Cardiac muscle cell (in vitro differentiated cells and primary cell): ENCODE results near the gene DUSP16. TPM values are rescaled to one million over a fixed set of nuclear protein-coding genes. Genes with fewer than 3 reads are reported as not detected.

Experiments used
- DNase-seq, 2 donors: peaks; one replicate each; pipeline versions ENCODE4 v3.0.0 to v3.0.0-alpha.2; 2010 to 2017; ENCODE audit warnings: low read depth in 1 of 2, low spot score in 1 of 2
- H3K27ac ChIP-seq: fragments of 200-600 bp; sonication (generic); 2 replicates; pipeline ENCODE4 v1.5.1; 2016
- H3K27me3 ChIP-seq: fragments of 200-600 bp; sonication (generic); 2 replicates; pipeline ENCODE4 v1.6.0; 2016; ENCODE audit warnings: control low read depth
- H3K36me3 ChIP-seq: fragments of 200-600 bp; sonication (generic); 2 replicates; pipeline ENCODE4 v1.5.1; 2016; ENCODE audit warnings: control low read depth
- H3K4me1 ChIP-seq: fragments of 200-600 bp; sonication (generic); 2 replicates; pipeline ENCODE4 v1.8.1; 2017; ENCODE audit warnings: low read depth, mild to moderate bottlenecking, mixed run types
- H3K4me3 ChIP-seq: fragments of 200-600 bp; sonication (generic); 2 replicates; pipeline ENCODE4 v1.5.1; 2016; ENCODE audit warnings: mild to moderate bottlenecking
- H3K9me3 ChIP-seq: fragments of 200-600 bp; sonication (generic); 2 replicates; pipeline ENCODE4 v1.5.1; 2017; ENCODE audit warnings: low read depth, mild to moderate bottlenecking, control low read depth
- CTCF ChIP-seq: IDR thresholded peaks from 2 replicates; pipeline ENCODE4 v1.5.1; 2012; ENCODE audit warnings: low read depth, mild to moderate bottlenecking, low read length
- polyA plus RNA-seq: library from polyadenylated mRNA; unstranded; fragments of >200 nt; fragmentation: Nextera tagmentation; extraction: Ambion mirVana; gene quantifications from 2 replicates; pipeline ENCODE4 v1.2.1, GENCODE V29; 2016
- total RNA-seq: library from RNA; depleted of rRNA; stranded (reverse); fragments of >200 nt; gene quantifications from 2 replicates; pipeline ENCODE4 v1.2.3, GENCODE V29; 2016

The DUSP16 gene
- total and polyA plus RNA-seq, 2 experiments from 2014 or later, result 5.9 to 28.1 TPM

GRCh38 chr12:12495536-12495935 lies 67.1 kb downstream of the DUSP16 start:
- Histone ChIP-seq H3K9me3 (no peaks in the 10 kb centered on the region), H3K4me3 (no peak overlapping the region), H3K27ac (no peak overlapping the region), H3K4me1 (no peaks in the 10 kb centered on the region), H3K36me3 (peaks cover 2% of the 10 kb centered on the region), H3K27me3 (no peaks in the 10 kb centered on the region)
- no peak for TF ChIP-seq CTCF
- DNase-seq, result no peak

- H3K4me3 ChIP-seq, result no peak overlapping the region
- H3K4me1 ChIP-seq, result no peaks in the 10 kb centered on the region
- no peaks in the 10 kb centered on the region for H3K9me3 ChIP-seq
- H3K36me3 ChIP-seq, result no peaks in the 10 kb centered on the region
- DNase-seq, result no peak
- no peak overlapping the region for H3K27ac ChIP-seq
- no peak for TF ChIP-seq CTCF
- no peaks in the 10 kb centered on the region for H3K27me3 ChIP-seq
Observed at GRCh38 chr12:12492547-12492946, 70.1 kb downstream of the DUSP16 start.

- H3K27ac ChIP-seq, result no peak overlapping the region
- no peaks in the 10 kb centered on the region for H3K27me3 ChIP-seq
- H3K4me3 ChIP-seq, result no peak overlapping the region
- no peak for TF ChIP-seq CTCF
- H3K4me1 ChIP-seq, result no peaks in the 10 kb centered on the region
- DNase-seq, result no peak
- no peaks in the 10 kb centered on the region for H3K9me3 ChIP-seq
- H3K36me3 ChIP-seq, result no peaks in the 10 kb centered on the region
Observed at GRCh38 chr12:12491606-12492005, 71.1 kb downstream of the DUSP16 start.

GRCh38 chr12:12488823-12489550 lies 73.7 kb downstream of the DUSP16 start:
- Histone ChIP-seq H3K36me3 (peaks cover 4% of the 10 kb centered on the region), H3K9me3 (no peaks in the 10 kb centered on the region), H3K4me1 (no peaks in the 10 kb centered on the region), H3K27ac (no peak overlapping the region), H3K4me3 (no peak overlapping the region), H3K27me3 (no peaks in the 10 kb centered on the region)
- no peak for TF ChIP-seq CTCF
- DNase-seq, result no peak

- peaks cover 4% of the 10 kb centered on the region for H3K36me3 ChIP-seq
- no peak for DNase-seq
- TF ChIP-seq CTCF, result no peak
- H3K9me3 ChIP-seq, result no peaks in the 10 kb centered on the region
- no peak overlapping the region for H3K4me3 ChIP-seq
- H3K27me3 ChIP-seq, result no peaks in the 10 kb centered on the region
- H3K27ac ChIP-seq, result no peak overlapping the region
- no peaks in the 10 kb centered on the region for H3K4me1 ChIP-seq
Observed at GRCh38 chr12:12488296-12488695, 74.4 kb downstream of the DUSP16 start.
